ENCODE results near the gene KLHL6.

DNA sequence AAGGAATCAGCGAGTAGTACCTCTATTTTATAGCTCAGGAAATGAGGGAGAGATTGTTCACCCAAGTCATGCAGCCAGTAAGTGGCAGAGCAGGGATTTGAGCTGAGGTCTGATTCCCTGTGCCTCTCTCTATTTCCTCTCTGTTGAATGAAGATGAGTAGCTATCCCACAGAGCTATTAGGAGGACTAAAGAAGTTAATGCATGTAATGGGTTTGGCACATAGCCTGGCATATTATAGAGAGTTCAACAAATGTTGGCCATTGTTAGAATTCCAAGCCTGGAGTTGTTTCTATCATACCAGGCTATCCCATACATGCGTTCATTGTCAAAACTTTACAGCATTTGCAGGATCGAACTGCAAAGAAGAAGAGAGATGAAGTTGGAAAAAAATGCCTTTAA, 21.8 kb upstream of the KLHL6 start:
- no peak for TF ChIP-seq EZH2 (optimal IDR thresholded peaks at IDR 0.05; ENCODE audit: low read depth, low read length)
- TF ChIP-seq, protein P1, sequence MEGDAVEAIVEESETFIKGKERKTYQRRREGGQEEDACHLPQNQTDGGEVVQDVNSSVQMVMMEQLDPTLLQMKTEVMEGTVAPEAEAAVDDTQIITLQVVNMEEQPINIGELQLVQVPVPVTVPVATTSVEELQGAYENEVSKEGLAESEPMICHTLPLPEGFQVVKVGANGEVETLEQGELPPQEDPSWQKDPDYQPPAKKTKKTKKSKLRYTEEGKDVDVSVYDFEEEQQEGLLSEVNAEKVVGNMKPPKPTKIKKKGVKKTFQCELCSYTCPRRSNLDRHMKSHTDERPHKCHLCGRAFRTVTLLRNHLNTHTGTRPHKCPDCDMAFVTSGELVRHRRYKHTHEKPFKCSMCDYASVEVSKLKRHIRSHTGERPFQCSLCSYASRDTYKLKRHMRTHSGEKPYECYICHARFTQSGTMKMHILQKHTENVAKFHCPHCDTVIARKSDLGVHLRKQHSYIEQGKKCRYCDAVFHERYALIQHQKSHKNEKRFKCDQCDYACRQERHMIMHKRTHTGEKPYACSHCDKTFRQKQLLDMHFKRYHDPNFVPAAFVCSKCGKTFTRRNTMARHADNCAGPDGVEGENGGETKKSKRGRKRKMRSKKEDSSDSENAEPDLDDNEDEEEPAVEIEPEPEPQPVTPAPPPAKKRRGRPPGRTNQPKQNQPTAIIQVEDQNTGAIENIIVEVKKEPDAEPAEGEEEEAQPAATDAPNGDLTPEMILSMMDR (IDR thresholded peaks at IDR 0.05; ENCODE audit: low read length): no peak
